Measurements from ENCODE around the gene SMARCC1.
A peak's percentile ranks its signal among the peaks of the same experiment; 100 is the strongest.

SMARCC1 gene

GRCh38 chr3:47813551-47814177 is 32.0 kb upstream of the SMARCC1 start:
- no peak overlapping the region for H3K4me2 ChIP-seq (ENCODE audit: low read length)
- no peak overlapping the region for H3K9ac ChIP-seq
- H3K4me3 ChIP-seq (ENCODE audit: low read depth, low read length) = no peak overlapping the region
- no peaks in the 10 kb centered on the region for H3K27me3 ChIP-seq (ENCODE audit: control insufficient read depth, insufficient read depth, low read length)
- no peaks in the 10 kb centered on the region for H3K36me3 ChIP-seq (ENCODE audit: control insufficient read depth, insufficient read depth, low read length)
- no peaks in the 10 kb centered on the region for H3K9me3 ChIP-seq (ENCODE audit: control insufficient read depth, low read length)
- no peak overlapping the region for H3K27ac ChIP-seq
- no peak overlapping the region for H2AFZ ChIP-seq
- H3K4me1 ChIP-seq = no peaks in the 10 kb centered on the region
- H3K79me2 ChIP-seq = peaks cover 11% of the 10 kb centered on the region
- TF ChIP-seq CTCF (IDR thresholded peaks at IDR 0.05) = no peak

- TF ChIP-seq CTCF (IDR thresholded peaks at IDR 0.05) = no peak
- H3K4me3 ChIP-seq (ENCODE audit: low read depth, low read length) = no peak overlapping the region
- no peak overlapping the region for H3K27ac ChIP-seq
These were observed 22.9 kb upstream of the SMARCC1 start for GRCh38 chr3:47804577-47804976.

GRCh38 chr3:47803480-47804025 is 21.9 kb upstream of the SMARCC1 start:
- H3K4me1 ChIP-seq = peaks cover 4% of the 10 kb centered on the region
- no peaks in the 10 kb centered on the region for H3K27me3 ChIP-seq (ENCODE audit: control insufficient read depth, insufficient read depth, low read length)
- no peaks in the 10 kb centered on the region for H3K9me3 ChIP-seq (ENCODE audit: control insufficient read depth, low read length)
- peak overlapping the region; percentile 77 for H3K27ac ChIP-seq
- H2AFZ ChIP-seq = peak overlapping the region; percentile 90
- H3K4me2 ChIP-seq (ENCODE audit: low read length) = peak overlapping the region; percentile 100
- H3K36me3 ChIP-seq (ENCODE audit: control insufficient read depth, insufficient read depth, low read length) = no peaks in the 10 kb centered on the region
- no peak for TF ChIP-seq CTCF (IDR thresholded peaks at IDR 0.05)
- H3K9ac ChIP-seq = peak overlapping the region; percentile 55
- H3K79me2 ChIP-seq = peaks cover 32% of the 10 kb centered on the region
- peak overlapping the region; percentile 95 for H3K4me3 ChIP-seq (ENCODE audit: low read depth, low read length)

More at GRCh38 chr3:47804577-47804976, 22.9 kb upstream of the SMARCC1 start:
- Histone ChIP-seq H3K36me3 (ENCODE audit: control insufficient read depth, insufficient read depth, low read length) (no peaks in the 10 kb centered on the region), H3K79me2 (peaks cover 34% of the 10 kb centered on the region), H3K27me3 (ENCODE audit: control insufficient read depth, insufficient read depth, low read length) (no peaks in the 10 kb centered on the region), H3K4me1 (peaks cover 4% of the 10 kb centered on the region), H3K9me3 (ENCODE audit: control insufficient read depth, low read length) (no peaks in the 10 kb centered on the region), H2AFZ (no peak overlapping the region), H3K9ac (no peak overlapping the region), H3K4me2 (ENCODE audit: low read length) (no peak overlapping the region)

GRCh38 chr3:47802734-47803479 is 21.2 kb upstream of the SMARCC1 start, which contains the start of gene DHX30:
TSS of gene DHX30 (plus strand) at chr3:47803138. CDS start at chr3:47810684, 7,546 bp downstream.
- peak within 1 kb of the TSS; percentile 55 for H3K9ac ChIP-seq
- peaks cover 4% of the 10 kb centered on the region for H3K4me1 ChIP-seq
- no peaks in the 10 kb centered on the region for H3K27me3 ChIP-seq (ENCODE audit: control insufficient read depth, insufficient read depth, low read length)
- H3K27ac ChIP-seq = peak within 1 kb of the TSS; percentile 77
- peak within 1 kb of the TSS; percentile 100 for H3K4me2 ChIP-seq (ENCODE audit: low read length)
- H3K4me3 ChIP-seq (ENCODE audit: low read depth, low read length) = peak within 1 kb of the TSS; percentile 95
- H3K36me3 ChIP-seq (ENCODE audit: control insufficient read depth, insufficient read depth, low read length) = no peaks in the 10 kb centered on the region
- TF ChIP-seq CTCF (IDR thresholded peaks at IDR 0.05) = no peak
- H3K9me3 ChIP-seq (ENCODE audit: control insufficient read depth, low read length) = no peaks in the 10 kb centered on the region
- H2AFZ ChIP-seq = peak within 1 kb of the TSS; percentile 90
- H3K79me2 ChIP-seq = peaks cover 28% of the 10 kb centered on the region

All from parathyroid adenoma (tissue), 2 donors.